Ishikawa (cell line): ENCODE data around the gene VDR.
A peak's percentile ranks its signal among the peaks of the same experiment; 100 is the strongest.

Experiments used
- CEBPB ChIP-seq: IDR thresholded peaks from 2 replicates; pipeline ENCODE4 v1.6.1; 2012
- CREB1 ChIP-seq: IDR thresholded peaks from 2 replicates; pipeline ENCODE4 v1.6.1; 2012; ENCODE audit warnings: low read depth
- EP300 ChIP-seq: IDR thresholded peaks from 2 replicates; pipeline ENCODE4 v1.6.1; 2012; ENCODE audit warnings: borderline replicate concordance
- MAX ChIP-seq: IDR thresholded peaks from 2 replicates; pipeline ENCODE4 v1.6.1; 2012
- NFIC ChIP-seq: IDR thresholded peaks from 2 replicates; pipeline ENCODE4 v1.6.1; 2012
- RAD21 ChIP-seq: IDR thresholded peaks from 2 replicates; pipeline ENCODE4 v1.6.1; 2012; ENCODE audit warnings: low read depth
- REST ChIP-seq: IDR thresholded peaks from 2 replicates; pipeline ENCODE4 v1.6.1; 2012; ENCODE audit warnings: low read depth, mild to moderate bottlenecking
- TEAD4 ChIP-seq: IDR thresholded peaks from 2 replicates; pipeline ENCODE4 v1.6.1; 2012
- YY1 ChIP-seq: IDR thresholded peaks from 2 replicates; pipeline ENCODE4 v1.6.1; 2012; ENCODE audit warnings: low read depth
- ZBTB7A ChIP-seq: IDR thresholded peaks from 2 replicates; pipeline ENCODE4 v1.6.1; 2012; ENCODE audit warnings: low read depth

DNA sequence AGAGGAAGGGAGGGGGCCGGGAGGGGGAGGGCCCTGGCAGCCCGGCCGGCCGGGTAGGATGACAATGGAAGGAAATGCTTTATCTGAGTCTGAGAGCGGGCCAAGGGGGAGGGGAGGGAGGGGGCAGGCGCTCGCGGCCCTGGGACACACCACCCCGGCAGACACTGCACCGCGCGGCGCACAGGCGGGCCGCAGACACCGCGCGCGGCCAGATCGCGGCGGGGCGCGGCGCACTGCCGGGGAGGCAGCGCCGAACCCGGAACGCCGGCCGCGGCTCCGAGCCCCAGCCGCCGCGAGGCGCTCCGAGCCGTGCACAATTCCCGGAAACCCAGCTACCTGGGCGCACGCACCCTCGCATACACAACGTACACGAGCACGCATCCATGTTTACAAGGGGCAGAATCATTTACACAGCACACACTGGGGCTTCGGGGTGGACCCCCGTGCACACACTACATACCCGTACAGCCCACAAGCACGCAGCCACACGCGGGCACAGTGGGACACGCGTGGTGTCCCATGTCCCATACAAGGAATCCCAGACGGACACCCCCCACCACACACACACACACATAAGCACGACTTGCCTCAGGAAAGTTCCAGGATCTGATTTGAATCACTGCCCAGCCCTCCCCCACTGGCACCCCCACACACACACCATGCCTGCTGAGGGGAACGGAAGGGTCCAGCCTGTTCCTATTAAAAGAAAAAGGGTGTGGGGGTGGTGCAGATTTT lies 84.7 kb downstream of the VDR start, which contains the start of gene HDAC7:
- 0 out of 2 replicates have a peak, but pooled peaks have one; percentile 7 for TF ChIP-seq YY1
- TF ChIP-seq CEBPB: no peak
- no peak for TF ChIP-seq REST
- TF ChIP-seq CREB1: no peak
- peak; percentile 75 for TF ChIP-seq MAX
- peak; percentile 75 for TF ChIP-seq EP300
- peak; percentile 60; the same call in 1 of the 2 replicates for TF ChIP-seq NFIC
- TF ChIP-seq TEAD4: peak; percentile 54
- TF ChIP-seq RAD21: no peak
- peak; percentile 22; the same call in 1 of the 2 replicates for TF ChIP-seq ZBTB7A
